ENCODE results near the gene ANKH.

- TF ChIP-seq, protein P1, sequence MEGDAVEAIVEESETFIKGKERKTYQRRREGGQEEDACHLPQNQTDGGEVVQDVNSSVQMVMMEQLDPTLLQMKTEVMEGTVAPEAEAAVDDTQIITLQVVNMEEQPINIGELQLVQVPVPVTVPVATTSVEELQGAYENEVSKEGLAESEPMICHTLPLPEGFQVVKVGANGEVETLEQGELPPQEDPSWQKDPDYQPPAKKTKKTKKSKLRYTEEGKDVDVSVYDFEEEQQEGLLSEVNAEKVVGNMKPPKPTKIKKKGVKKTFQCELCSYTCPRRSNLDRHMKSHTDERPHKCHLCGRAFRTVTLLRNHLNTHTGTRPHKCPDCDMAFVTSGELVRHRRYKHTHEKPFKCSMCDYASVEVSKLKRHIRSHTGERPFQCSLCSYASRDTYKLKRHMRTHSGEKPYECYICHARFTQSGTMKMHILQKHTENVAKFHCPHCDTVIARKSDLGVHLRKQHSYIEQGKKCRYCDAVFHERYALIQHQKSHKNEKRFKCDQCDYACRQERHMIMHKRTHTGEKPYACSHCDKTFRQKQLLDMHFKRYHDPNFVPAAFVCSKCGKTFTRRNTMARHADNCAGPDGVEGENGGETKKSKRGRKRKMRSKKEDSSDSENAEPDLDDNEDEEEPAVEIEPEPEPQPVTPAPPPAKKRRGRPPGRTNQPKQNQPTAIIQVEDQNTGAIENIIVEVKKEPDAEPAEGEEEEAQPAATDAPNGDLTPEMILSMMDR (IDR thresholded peaks at IDR 0.05; ENCODE audit: borderline replicate concordance, extremely low read depth, low read length, poor library complexity, severe bottlenecking), result no peak
- no peak for TF ChIP-seq EZH2 (IDR thresholded peaks at IDR 0.05; ENCODE audit: borderline replicate concordance, low read depth, low read length, severe bottlenecking)
Measured at GRCh38 chr5:14812166-14812565, 59.4 kb downstream of the ANKH start.

Measured in DND-41 (cell line).